Liver (tissue), 3 donors: ENCODE data around the gene SPAG17.

Experiments
- CTCF ChIP-seq: fragments of 150-350 bp; IDR thresholded peaks from 2 replicates; pipeline ENCODE4 v1.5.1; 2017; ENCODE audit warnings: improper control_type of control experiment, low read depth, low read length; ENCODE audit not compliant: missing input control
- TAF1 ChIP-seq: conservative IDR thresholded peaks from 2 replicates; pipeline ENCODE4 v1.6.1; 2016; ENCODE audit warnings: antibody characterized with exemption, mild to moderate bottlenecking
- YY1 ChIP-seq: IDR thresholded peaks from 2 replicates; pipeline ENCODE4 v1.6.1; 2016; ENCODE audit warnings: antibody characterized with exemption, mild to moderate bottlenecking
- donor health status: healthy.
- donor health status: healthy.

DNA sequence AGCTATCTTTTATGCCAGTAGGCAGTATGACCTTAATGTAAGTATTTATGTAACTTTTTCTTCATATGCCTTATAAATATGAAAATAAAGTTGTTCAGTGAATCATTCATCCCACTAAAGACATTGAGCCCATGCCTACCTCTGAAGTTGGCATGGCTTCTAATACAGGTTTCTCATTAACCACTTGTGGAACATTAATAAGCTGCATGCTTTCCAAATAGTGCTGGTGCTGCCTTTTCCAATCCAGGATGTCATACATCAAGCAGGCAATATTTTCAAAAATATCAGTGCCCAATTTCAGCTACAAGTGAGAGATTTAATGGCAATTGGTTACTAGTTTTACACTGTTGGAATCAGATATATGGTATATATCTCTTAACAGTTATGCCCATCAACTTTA is 92.0 kb downstream of the SPAG17 start:
- TF ChIP-seq YY1: no peak
- TF ChIP-seq TAF1: no peak
- no peak for TF ChIP-seq CTCF
